C4-2B (cell line): ENCODE data around the gene CLEC16A.

Experiments used
- CTCF ChIP-seq: fragments of 450-650 bp; conservative IDR thresholded peaks from 2 replicates; pipeline ENCODE4 v1.5.1; 2017; ENCODE audit warnings: mild to moderate bottlenecking
- ZFX ChIP-seq: fragments of 450-650 bp; IDR thresholded peaks from 2 replicates; pipeline ENCODE4 v1.6.1; 2017

GRCh38 chr16:10940501-10941079 lies 3.8 kb upstream of the CLEC16A start:
- TF ChIP-seq CTCF (no peak), ZFX (no peak)
